Nephron (organoid): Measurements from ENCODE around the gene TPCN2.
"Not testable (repeated sequence)": the region's sequence is repeated elsewhere in the genome, so short reads cannot be mapped to it uniquely, and the experiment has no call there.

Experiments
- H3K27ac Mint-ChIP-seq, 3 experiments: 2 replicates each; pipeline ENCODE4 v1.8.0; 2020; ENCODE audit warnings: mixed read lengths in 3 of 3, mild to moderate bottlenecking in 2 of 3, moderate library complexity in 1 of 3
- H3K27me3 Mint-ChIP-seq: 2 replicates; pipeline ENCODE4 v1.8.0; 2021; ENCODE audit warnings: low read depth, mild to moderate bottlenecking, moderate library complexity, mixed read lengths
- H3K36me3 Mint-ChIP-seq: 2 replicates; pipeline ENCODE4 v1.8.0; 2020; ENCODE audit warnings: low read depth, mixed read lengths
- H3K4me1 Mint-ChIP-seq: 2 replicates; pipeline ENCODE4 v1.8.0; 2020; ENCODE audit warnings: mixed read lengths
- H3K4me3 Mint-ChIP-seq, 3 experiments: 2 replicates each; pipeline ENCODE4 v1.8.0; 2020; ENCODE audit warnings: mild to moderate bottlenecking in 3 of 3, mixed read lengths in 3 of 3, moderate library complexity in 2 of 3
- H3K9me3 Mint-ChIP-seq: 2 replicates; pipeline ENCODE4 v1.8.0; 2020; ENCODE audit warnings: mixed read lengths
- TF ChIP-seq, protein P1 (sequence below), 3 experiments: fragments of 200-600 bp; sonication (generic); IDR thresholded peaks; one replicate each; pipeline ENCODE4 v1.5.0; 2021; ENCODE audit warnings: antibody characterized with exemption in 3 of 3; ENCODE audit not compliant: unreplicated experiment in 3 of 3

TPCN2 gene

DNA sequence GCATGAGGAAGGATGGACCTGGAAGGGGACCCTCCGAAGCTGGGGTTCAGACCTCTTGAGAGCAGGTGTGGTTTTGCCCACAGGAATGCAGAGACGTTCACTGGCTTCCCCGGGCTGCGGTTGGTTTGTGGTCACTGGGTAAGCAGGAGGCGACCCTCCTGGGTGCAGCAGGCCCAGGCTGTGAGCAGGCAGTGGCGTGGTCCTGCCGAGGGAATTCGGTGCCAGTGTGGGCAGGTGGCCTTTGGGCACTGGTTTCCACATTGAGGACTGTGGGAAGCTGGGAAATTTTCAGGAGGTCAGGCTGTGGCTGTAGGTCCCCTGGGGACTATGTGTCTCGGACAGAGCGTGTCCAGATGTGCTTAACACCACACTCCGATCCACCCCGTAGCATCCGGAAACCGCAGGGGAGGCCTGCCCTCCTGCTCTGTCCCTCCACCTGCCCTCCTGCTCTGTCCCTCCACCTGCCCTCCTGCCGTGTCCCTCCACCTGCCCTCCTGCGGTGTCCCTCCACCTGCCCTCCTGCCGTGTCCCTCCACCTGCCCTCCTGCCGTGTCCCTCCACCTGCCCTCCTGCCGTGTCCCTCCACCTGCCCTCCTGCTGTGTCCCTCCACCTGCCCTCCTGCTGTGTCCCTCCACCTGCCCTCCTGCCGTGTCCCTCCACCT, 27.5 kb downstream of the TPCN2 start:
- no peak overlapping the region for H3K4me3 Mint-ChIP-seq

DNA sequence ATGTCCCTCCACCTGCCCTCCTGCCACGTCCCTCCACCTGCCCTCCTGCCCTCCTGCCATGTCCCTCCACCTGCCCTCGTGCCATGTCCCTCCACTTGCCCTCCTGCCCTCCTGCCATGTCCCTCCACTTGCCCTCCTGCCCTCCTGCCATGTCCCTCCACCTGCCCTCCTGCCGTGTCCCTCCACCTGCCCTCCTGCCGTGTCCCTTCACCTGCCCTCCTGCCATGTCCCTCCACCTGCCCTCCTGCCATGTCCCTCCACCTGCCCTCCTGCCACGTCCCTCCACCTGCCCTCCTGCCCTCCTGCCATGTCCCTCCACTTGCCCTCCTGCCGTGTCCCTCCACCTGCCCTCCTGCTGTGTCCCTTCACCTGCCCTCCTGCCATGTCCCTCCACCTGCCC, 28.2 kb downstream of the TPCN2 start:
- not testable (repeated sequence) for H3K4me1 Mint-ChIP-seq, H3K4me3 Mint-ChIP-seq, H3K9me3 Mint-ChIP-seq, H3K27ac Mint-ChIP-seq, H3K27me3 Mint-ChIP-seq
- H3K36me3 Mint-ChIP-seq: peaks cover 16% of the 10 kb centered on the region

More for the DNA sequence above, 27.5 kb downstream of the TPCN2 start:
- Mint-ChIP-seq H3K27ac (no peak overlapping the region), H3K27me3 (no peaks in the 10 kb centered on the region), H3K36me3 (peaks cover 15% of the 10 kb centered on the region), H3K4me1 (no peaks in the 10 kb centered on the region), H3K9me3 (no peaks in the 10 kb centered on the region)
- TF ChIP-seq, protein P1, sequence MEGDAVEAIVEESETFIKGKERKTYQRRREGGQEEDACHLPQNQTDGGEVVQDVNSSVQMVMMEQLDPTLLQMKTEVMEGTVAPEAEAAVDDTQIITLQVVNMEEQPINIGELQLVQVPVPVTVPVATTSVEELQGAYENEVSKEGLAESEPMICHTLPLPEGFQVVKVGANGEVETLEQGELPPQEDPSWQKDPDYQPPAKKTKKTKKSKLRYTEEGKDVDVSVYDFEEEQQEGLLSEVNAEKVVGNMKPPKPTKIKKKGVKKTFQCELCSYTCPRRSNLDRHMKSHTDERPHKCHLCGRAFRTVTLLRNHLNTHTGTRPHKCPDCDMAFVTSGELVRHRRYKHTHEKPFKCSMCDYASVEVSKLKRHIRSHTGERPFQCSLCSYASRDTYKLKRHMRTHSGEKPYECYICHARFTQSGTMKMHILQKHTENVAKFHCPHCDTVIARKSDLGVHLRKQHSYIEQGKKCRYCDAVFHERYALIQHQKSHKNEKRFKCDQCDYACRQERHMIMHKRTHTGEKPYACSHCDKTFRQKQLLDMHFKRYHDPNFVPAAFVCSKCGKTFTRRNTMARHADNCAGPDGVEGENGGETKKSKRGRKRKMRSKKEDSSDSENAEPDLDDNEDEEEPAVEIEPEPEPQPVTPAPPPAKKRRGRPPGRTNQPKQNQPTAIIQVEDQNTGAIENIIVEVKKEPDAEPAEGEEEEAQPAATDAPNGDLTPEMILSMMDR (IDR thresholded peaks at IDR 0.05; ENCODE audit: unreplicated experiment in 3 of 3): no peak

DNA sequence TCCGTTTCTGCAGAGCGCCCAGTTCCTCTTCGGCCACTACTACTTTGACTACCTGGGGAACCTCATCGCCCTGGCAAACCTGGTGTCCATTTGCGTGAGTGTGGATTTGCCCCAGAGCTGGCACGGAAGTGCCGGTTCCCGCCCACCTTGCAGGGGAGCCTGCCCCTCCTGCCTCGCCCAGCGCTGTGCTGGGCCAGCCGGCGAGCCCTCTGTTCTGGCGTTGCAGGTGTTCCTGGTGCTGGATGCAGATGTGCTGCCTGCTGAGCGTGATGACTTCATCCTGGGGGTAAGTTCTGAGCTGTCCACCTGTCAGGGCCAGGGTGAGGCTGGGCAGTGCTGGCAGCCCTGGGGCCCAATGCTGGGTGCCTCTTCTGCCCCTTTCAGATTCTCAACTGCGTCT, 29.8 kb downstream of the TPCN2 start:
- TF ChIP-seq, protein P1 (IDR thresholded peaks at IDR 0.05; ENCODE audit: unreplicated experiment in 3 of 3): no peak
- Mint-ChIP-seq H3K4me3 (no peak overlapping the region), H3K4me1 (no peaks in the 10 kb centered on the region), H3K27ac (no peak overlapping the region), H3K36me3 (peaks cover 16% of the 10 kb centered on the region), H3K27me3 (no peaks in the 10 kb centered on the region), H3K9me3 (no peaks in the 10 kb centered on the region)

DNA sequence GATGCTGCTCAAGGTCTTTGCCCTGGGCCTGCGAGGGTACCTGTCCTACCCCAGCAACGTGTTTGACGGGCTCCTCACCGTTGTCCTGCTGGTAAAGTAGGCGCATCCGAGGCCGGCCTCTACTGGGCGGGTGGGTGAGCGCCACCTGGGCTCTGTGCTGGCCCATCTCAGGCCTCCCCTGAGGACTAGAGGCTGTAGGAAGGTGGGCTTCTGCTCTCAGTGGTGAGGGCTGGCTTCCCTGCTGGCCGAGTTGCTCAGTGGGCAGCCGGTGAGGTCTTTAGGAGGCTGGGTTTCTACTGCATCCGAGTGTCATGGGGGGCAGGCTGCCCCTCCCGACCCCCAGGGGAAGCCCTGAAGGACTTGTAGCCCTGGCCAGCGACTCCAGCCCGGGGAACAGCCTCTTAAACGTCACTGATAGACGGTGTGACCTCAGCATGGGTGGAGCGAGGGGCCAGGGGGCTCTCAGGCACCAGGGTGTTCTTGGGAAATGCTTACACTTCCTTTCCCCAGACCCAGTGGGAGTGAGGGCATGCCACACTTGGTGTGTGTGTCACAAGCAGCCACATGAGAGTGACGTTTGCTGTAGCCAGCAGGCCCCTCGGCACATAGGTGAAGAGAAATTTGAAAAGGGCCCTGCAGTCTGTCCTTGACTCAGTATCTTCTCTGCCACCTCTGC, 30.3 kb downstream of the TPCN2 start:
- H3K4me1 Mint-ChIP-seq: no peaks in the 10 kb centered on the region
- H3K27ac Mint-ChIP-seq: no peak overlapping the region
- H3K36me3 Mint-ChIP-seq: peaks cover 12% of the 10 kb centered on the region
- TF ChIP-seq, protein P1 (IDR thresholded peaks at IDR 0.05; ENCODE audit: unreplicated experiment in 3 of 3): no peak
- H3K27me3 Mint-ChIP-seq: no peaks in the 10 kb centered on the region
- no peak overlapping the region for H3K4me3 Mint-ChIP-seq
- H3K9me3 Mint-ChIP-seq: no peaks in the 10 kb centered on the region

DNA sequence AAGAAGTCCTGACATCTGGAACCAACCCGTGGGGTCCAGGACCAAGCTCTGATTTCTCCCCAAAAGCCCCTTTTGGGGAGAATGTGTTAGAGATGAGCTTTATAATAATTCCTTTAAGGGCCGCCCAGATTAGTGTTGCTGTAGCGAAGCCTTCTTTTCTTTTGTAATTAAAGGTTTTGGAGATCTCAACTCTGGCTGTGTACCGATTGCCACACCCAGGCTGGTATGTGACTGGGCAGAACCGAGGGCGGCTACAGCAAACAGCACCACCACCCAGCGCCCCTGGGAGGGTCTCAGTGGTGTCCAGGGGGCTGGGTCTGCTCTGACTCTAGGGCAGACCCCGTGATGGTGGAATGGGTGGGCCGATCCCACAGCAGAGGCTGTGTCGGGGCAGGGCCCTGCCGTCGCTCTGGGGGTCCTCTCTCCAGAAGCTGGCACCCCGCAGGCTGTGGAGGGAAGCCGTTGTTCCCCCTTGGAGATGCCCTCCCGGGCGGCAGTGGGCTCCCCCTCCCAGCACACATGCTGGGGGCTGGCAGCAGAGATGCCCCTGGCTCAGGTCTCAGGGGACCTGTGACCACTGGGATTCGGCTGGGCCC, 31.0 kb downstream of the TPCN2 start:
- no peak overlapping the region for H3K4me3 Mint-ChIP-seq
- H3K36me3 Mint-ChIP-seq: peaks cover 12% of the 10 kb centered on the region
- no peaks in the 10 kb centered on the region for H3K9me3 Mint-ChIP-seq
- no peak overlapping the region for H3K27ac Mint-ChIP-seq
- no peaks in the 10 kb centered on the region for H3K27me3 Mint-ChIP-seq
- H3K4me1 Mint-ChIP-seq: no peaks in the 10 kb centered on the region
- TF ChIP-seq, protein P1 (IDR thresholded peaks at IDR 0.05; ENCODE audit: unreplicated experiment in 3 of 3): no peak

- no peaks in the 10 kb centered on the region for H3K9me3 Mint-ChIP-seq
- TF ChIP-seq, protein P1 (IDR thresholded peaks at IDR 0.05; ENCODE audit: unreplicated experiment in 3 of 3): no peak
- H3K36me3 Mint-ChIP-seq: peaks cover 9% of the 10 kb centered on the region
These were observed 31.7 kb downstream of the TPCN2 start for GRCh38 chr11:69080257-69080995.

More at GRCh38 chr11:69080257-69080995, 31.7 kb downstream of the TPCN2 start:
- no peak overlapping the region for H3K27ac Mint-ChIP-seq
- H3K4me1 Mint-ChIP-seq: no peaks in the 10 kb centered on the region
- no peak overlapping the region for H3K4me3 Mint-ChIP-seq
- no peaks in the 10 kb centered on the region for H3K27me3 Mint-ChIP-seq
